ENCODE data around the gene PACC1.

The PACC1 gene

DNA sequence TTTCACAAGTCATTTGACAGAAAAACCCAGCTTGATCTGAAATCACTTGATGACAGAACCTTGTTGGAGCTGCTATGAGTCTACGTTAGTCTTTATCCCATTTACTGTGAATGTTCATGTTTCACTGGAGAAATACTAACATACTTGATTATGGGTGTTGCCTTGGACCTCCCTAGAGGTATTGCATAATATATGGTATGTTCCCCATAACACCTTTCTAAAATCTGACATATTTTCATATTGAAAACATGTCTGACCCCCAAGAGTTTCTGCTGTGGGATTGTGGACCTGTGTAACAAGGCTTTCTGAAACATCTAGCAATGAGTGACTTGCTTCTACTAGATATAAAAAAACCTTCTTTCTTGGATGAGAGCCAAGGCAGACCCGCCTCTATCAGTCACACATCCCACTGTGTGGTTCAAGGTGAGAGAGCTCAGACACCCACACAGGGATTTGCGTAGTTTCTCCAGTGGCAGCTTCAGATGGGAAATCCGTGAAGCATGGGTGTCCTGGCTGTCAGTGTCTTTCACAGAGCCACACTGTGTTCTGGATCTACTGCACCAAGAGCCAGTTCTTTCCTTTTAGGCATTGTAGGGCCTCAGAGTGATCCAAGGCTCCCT, 22.6 kb upstream of the PACC1 start:
- no peak for FAIRE-seq

DNA sequence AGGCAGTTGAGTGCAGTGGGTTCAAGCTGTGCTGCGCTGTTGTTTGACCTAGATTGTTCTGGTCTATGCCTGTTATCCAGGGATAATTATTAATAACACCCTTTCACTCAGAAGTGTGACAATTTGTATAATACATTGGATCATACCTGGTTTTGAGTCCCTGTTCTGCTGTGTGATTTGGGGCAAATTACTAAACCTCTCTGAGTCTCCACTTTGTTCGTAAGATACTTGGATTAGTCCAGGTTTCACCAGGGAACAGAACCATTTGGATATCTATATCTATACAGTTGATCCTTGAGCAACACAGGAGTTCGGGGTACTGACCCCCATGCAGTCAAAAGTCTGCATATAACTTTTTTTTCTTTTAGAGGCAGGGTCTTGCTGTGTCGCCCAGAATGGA, 20.3 kb upstream of the PACC1 start:
- no peak for FAIRE-seq

- no peak for FAIRE-seq
These were observed 19.1 kb upstream of the PACC1 start for GRCh38 chr1:212433577-212434462.

DNA sequence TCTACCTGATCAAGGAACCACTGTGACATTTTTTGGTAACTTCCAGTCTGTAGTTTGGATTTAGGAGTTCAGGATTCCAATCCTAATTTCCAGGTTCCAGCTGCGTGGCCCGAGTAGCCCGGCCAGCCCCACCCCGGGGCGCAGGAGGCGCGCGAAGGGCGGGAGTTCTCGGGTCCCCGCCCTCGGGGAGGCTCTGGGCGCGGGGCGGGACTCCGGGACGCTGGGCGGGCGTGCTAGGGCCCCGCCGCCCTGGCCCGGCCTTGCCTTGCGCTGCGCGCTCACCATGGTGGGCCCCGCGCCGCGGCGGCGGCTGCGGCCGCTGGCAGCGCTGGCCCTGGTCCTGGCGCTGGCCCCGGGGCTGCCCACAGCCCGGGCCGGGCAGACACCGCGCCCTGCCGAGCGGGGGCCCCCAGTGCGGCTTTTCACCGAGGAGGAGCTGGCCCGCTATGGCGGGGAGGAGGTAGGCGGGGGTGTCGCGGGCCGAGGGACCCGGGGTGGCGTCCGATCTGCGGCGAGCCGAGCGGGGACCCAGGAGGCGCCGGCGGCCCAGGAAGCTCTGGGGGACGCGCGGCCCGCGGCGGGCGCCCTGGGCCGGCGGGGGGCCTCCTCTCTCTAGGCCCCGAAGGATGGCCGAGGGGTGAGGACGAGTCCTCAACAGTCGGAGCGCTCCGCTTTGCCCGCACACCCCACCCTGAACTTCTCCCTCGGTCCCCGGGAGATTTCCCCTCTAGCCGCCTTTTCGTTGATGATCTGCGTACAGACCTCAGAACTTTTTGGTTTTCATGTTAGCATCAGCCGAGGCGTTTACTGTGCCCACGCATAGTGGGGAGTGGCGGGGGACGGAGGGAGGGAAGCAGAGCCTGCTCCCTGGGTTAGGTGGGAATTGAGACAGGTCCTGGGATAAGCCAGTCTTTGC, 18.2 kb upstream of the PACC1 start, which contains the start of gene NENF:
Gene NENF (plus strand): TSS at position 260 of the 916 bp plus-strand sequence. CDS start 24 bp downstream, at position 284.
- no peak for FAIRE-seq

GRCh38 chr1:212432272-212432660, 17.6 kb upstream of the PACC1 start:
- no peak for FAIRE-seq

DNA sequence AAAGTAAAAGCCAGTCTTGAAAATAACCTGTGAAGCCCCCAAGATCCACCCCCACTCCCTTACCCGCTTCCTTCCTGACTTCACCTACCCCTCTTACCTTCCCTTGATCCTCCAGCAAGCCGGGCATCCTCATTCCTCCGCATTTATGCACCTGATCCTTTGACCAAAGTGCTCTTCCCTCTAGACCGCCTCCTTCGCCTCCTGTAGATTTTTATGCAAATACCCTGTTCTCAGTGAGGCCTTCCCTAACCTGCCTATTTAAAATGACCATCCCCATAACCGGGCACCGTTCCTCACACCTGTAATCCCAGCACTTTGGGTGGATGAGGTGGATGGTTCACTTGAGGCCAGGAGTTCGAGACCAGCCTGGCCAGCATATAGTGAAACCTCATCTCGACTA, 17.0 kb upstream of the PACC1 start:
- FAIRE-seq, result no peak

- FAIRE-seq, result no peak
These were observed 16.3 kb upstream of the PACC1 start for GRCh38 chr1:212430955-212431394.

GRCh38 chr1:212430416-212430815, 15.7 kb upstream of the PACC1 start:
- FAIRE-seq, result no peak

DNA sequence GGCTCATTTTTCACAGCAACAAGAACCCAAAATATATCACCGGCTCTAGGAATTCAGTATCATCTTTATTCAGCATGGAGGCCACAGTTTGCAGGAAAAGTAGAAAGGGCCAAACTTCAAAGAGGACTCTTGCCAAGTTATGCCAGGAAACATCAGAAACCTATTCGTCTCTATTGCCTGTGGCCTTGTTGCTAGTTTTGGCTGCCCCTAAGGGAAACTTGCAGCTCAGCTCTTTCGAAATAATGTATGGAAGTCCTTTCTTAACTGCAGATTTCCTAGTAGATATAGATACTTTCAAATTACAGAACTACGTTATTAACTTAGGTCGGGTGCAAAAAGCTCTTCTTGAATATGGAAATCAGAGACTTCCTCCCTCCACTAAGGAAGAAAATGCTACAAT, 13.8 kb upstream of the PACC1 start:
- FAIRE-seq, result no peak

DNA sequence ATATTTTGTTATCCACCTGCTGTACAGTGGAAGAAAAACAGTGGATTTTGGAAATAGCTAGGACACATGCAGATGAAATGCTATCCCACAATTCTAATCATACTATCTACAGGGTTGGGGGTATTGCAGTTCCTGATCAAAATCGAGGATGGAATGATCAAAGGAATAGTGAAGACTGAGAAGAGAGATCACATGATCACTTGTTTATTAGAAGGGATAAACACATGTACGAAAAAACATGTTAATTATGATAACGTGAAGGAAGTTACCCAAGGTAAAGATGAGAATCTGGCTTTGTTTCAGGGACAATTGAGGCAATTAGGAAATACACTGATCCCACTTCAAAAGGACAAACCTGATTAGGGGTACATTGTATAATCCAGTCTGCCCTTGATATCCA, 9.2 kb upstream of the PACC1 start:
- FAIRE-seq, result no peak

- FAIRE-seq, result no peak
These were observed 6.5 kb upstream of the PACC1 start for GRCh38 chr1:212421165-212421564.

- no peak for FAIRE-seq
These were observed 588 bp upstream of the PACC1 start for GRCh38 chr1:212415107-212415841.

- no peak for FAIRE-seq
These were observed 771 bp downstream of the PACC1 start for GRCh38 chr1:212413902-212414327.

DNA sequence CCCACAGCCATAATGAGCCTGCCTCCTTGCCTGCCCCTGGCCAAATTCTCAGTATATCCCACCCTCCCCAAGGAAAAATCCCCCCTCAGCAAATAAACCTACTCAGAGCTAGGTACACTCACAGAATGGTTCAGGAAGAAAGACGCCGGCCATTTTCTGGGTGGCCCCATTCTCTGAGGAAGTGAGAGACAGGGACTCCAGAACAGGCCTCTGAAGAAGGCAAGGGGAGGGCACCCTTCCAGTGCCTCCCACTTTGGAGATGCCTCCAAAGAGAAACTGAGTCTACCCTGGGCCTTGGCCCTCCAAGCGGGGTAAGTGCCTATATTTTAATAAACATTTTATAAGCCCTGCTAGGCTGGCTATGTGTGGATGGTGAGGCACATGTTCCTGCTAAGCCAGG, 2.3 kb downstream of the PACC1 start:
- no peak for FAIRE-seq

GRCh38 chr1:212410231-212410820, 4.4 kb downstream of the PACC1 start:
- FAIRE-seq, result no peak

DNA sequence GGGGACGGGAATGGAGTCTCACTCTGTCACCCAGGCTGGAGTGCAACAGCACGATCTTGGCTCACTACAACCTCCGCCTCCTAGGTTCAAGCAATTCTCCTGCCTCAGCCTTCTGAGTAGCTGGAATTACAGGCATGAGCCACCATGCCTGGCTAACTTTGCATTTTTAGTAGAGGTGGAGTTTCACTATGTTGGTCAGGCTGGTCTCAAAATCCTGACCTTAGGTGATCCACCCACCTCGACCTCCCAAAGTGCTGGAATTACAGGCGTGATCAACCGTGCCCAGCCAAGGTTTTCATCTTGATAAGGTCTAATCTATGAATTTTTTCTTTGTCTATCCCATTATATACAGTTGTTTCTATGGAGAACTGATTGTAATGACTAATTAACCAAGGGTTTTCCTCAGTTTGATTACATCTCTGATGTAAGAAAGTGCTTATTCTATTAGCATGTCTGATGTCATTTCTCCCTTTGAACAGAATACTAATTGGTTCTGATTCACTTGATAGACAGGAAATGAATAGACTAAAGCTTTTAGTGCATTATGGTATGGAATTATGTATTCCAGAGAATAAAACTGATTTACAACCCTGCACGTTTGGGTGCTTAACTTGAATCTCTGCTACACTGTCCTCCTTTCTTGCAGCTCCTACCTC, 11.9 kb downstream of the PACC1 start:
- FAIRE-seq, result no peak

GRCh38 chr1:212401838-212402582, 12.7 kb downstream of the PACC1 start:
- FAIRE-seq, result no peak

DNA sequence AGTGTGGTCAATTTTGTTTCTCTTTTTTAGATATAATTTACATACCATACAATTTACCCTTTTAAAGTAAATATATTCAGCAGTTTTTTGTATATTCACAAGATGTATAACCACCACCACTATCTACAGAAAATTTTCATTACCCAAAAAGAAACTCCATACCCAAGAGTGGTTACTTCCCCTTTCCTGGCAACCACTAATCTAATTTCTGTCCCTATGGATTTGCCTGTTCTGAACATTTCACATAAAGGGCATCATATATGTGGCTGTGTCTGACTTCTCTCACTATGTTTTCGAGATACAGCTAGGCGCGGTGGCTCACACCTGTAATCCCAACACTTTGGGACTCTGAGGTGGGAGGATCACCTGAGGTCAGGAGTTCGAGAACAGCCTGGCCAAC, 13.6 kb downstream of the PACC1 start:
- FAIRE-seq, result no peak

GRCh38 chr1:212397171-212397570, 17.5 kb downstream of the PACC1 start:
- FAIRE-seq, result no peak

DNA sequence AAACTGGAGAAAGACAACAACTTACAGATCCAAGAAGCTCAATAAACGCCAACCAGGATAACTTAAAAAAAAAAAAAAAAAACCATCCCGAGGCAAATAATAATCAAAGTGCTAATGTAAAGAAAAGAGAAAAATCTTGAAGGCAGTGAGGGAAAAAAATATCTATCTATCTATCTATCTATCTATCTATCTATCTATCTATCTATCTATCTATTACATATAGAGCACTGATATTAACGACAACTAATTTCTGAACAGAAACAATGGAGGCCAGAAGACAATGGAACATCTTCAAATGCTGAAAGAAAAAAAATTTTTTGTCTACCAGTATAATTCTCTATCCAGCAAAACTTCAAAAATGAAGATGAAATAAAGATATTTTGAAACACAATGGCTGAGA, 18.0 kb downstream of the PACC1 start:
- no peak for FAIRE-seq
